ENCODE results near the gene USP10. TPM values are rescaled to one million over a fixed set of nuclear protein-coding genes. Genes with fewer than 3 reads are reported as not detected.
"Not testable (repeated sequence)": the region's sequence is repeated elsewhere in the genome, so short reads cannot be mapped to it uniquely, and the experiment has no call there.

Gene USP10
- total RNA-seq, 1 donor from 2014 or later: 33.7 TPM

- Histone ChIP-seq H3K36me3 (ENCODE audit: control insufficient read depth, insufficient read depth, low read length) (no peaks in the 10 kb centered on the region), H3K4me3 (ENCODE audit: low read depth, low read length) (no peak overlapping the region), H3K27me3 (ENCODE audit: control insufficient read depth, insufficient read depth, low read length) (no peaks in the 10 kb centered on the region)
- TF ChIP-seq, protein P1, sequence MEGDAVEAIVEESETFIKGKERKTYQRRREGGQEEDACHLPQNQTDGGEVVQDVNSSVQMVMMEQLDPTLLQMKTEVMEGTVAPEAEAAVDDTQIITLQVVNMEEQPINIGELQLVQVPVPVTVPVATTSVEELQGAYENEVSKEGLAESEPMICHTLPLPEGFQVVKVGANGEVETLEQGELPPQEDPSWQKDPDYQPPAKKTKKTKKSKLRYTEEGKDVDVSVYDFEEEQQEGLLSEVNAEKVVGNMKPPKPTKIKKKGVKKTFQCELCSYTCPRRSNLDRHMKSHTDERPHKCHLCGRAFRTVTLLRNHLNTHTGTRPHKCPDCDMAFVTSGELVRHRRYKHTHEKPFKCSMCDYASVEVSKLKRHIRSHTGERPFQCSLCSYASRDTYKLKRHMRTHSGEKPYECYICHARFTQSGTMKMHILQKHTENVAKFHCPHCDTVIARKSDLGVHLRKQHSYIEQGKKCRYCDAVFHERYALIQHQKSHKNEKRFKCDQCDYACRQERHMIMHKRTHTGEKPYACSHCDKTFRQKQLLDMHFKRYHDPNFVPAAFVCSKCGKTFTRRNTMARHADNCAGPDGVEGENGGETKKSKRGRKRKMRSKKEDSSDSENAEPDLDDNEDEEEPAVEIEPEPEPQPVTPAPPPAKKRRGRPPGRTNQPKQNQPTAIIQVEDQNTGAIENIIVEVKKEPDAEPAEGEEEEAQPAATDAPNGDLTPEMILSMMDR (IDR thresholded peaks at IDR 0.05; ENCODE audit: insufficient read depth, low read length, severe bottlenecking): no peak
- FAIRE-seq: no peak
- no peak for DNase-seq (ENCODE audit: low read depth)
Observed at GRCh38 chr16:84686707-84687298, 13.0 kb upstream of the USP10 start.

DNA sequence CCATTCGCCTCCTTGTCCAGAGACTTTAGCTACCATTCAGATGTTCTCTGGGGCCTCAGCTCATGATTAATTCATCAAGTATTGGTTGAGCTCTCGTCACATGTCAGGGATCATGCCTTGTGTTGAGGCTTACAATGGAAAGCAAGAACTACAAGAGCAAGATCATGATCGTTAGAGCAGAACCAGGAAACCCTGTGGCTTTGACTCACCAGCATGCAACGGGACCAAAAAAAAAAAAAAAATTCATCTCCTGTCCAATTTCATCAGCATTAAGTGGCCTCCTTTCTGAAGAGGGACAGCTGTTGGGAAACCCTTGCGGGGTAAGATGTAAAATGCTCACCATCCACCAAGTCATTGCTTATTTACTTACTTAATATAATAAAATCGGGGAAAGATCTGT is 12.1 kb upstream of the USP10 start:
- FAIRE-seq: no peak
- TF ChIP-seq, protein P1 (IDR thresholded peaks at IDR 0.05; ENCODE audit: insufficient read depth, low read length, severe bottlenecking): no peak
- Histone ChIP-seq H3K36me3 (ENCODE audit: control insufficient read depth, insufficient read depth, low read length) (no peaks in the 10 kb centered on the region), H3K27me3 (ENCODE audit: control insufficient read depth, insufficient read depth, low read length) (no peaks in the 10 kb centered on the region), H3K4me3 (ENCODE audit: low read depth, low read length) (no peak overlapping the region)
- DNase-seq (ENCODE audit: low read depth): peak; percentile 89

- H3K4me3 ChIP-seq (ENCODE audit: low read depth, low read length); DNase-seq (ENCODE audit: low read depth); FAIRE-seq; H3K27me3 ChIP-seq (ENCODE audit: control insufficient read depth, insufficient read depth, low read length); H3K36me3 ChIP-seq (ENCODE audit: control insufficient read depth, insufficient read depth, low read length): not testable (repeated sequence)
Observed at GRCh38 chr16:84688163-84688562, 11.6 kb upstream of the USP10 start.

DNA sequence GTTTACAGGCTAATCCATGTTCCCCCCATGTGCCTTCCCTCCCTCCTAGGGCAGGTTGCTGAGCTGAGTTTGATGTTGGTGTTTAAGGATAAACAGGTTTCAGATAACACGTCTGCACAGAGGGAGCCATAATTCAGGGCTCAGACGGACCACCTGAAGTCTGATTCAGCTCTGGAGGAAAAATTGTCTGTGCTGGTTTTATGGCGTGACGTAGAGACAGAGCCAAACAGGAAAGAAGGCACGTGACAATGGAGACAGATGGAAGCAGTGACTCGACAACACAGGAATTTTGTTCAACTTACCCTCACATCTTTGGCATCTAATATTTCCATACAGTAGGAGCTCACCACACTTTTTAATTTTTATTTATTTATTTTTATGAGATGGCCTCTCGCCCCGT is 10.7 kb upstream of the USP10 start:
- no peak for FAIRE-seq
- TF ChIP-seq, protein P1 (IDR thresholded peaks at IDR 0.05; ENCODE audit: insufficient read depth, low read length, severe bottlenecking): no peak
- peak; percentile 79 for DNase-seq (ENCODE audit: low read depth)
- no peak overlapping the region for H3K4me3 ChIP-seq (ENCODE audit: low read depth, low read length)
- H3K27me3 ChIP-seq (ENCODE audit: control insufficient read depth, insufficient read depth, low read length): no peaks in the 10 kb centered on the region
- no peaks in the 10 kb centered on the region for H3K36me3 ChIP-seq (ENCODE audit: control insufficient read depth, insufficient read depth, low read length)

- Histone ChIP-seq H3K4me3 (ENCODE audit: low read depth, low read length) (no peak overlapping the region), H3K36me3 (ENCODE audit: control insufficient read depth, insufficient read depth, low read length) (no peaks in the 10 kb centered on the region), H3K27me3 (ENCODE audit: control insufficient read depth, insufficient read depth, low read length) (no peaks in the 10 kb centered on the region)
- FAIRE-seq (no peak), DNase-seq (ENCODE audit: low read depth) (no peak)
- TF ChIP-seq, protein P1 (IDR thresholded peaks at IDR 0.05; ENCODE audit: insufficient read depth, low read length, severe bottlenecking): no peak
Observed at GRCh38 chr16:84690088-84690819, 9.5 kb upstream of the USP10 start.

DNA sequence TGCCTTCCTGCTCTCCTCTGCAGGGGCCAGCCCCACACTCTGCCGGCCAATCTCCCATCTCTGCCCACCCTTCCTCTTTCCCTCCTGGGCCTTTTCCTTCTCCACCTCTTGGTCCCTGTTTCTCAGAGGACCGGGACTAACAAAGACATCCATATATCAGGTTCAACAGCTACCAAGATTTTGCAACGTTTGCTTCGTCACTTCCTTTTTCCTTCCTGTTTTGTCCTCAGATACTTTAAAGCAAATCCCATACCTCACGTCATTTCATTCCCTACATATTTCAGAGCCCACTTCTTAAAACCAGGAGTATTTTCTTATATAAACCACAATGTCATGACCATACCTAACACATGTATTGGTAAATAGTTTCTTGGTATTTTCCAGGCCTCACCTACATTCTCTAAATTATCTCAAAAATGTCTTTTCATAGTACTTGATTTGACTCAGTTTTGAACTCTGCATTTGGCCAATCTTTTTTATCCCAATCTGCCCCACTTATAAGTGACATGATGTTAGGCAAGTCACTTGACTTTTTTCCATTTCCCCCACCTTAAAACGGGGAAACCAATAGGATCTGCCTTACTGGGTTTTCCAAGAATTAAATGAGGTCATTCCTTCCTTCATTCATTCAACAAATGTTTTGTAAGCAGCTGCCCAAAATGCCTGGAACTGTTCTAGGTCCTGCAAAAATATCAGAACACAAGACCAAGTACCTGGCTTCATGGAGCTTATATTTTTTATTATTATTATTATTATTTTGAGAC is 7.2 kb upstream of the USP10 start:
- Histone ChIP-seq H3K4me3 (ENCODE audit: low read depth, low read length) (no peak overlapping the region), H3K36me3 (ENCODE audit: control insufficient read depth, insufficient read depth, low read length) (no peaks in the 10 kb centered on the region), H3K27me3 (ENCODE audit: control insufficient read depth, insufficient read depth, low read length) (no peaks in the 10 kb centered on the region)
- FAIRE-seq (no peak), DNase-seq (ENCODE audit: low read depth) (peak; percentile 45)
- TF ChIP-seq, protein P1 (IDR thresholded peaks at IDR 0.05; ENCODE audit: insufficient read depth, low read length, severe bottlenecking): no peak

GRCh38 chr16:84693869-84694268 is 5.9 kb upstream of the USP10 start:
- DNase-seq (ENCODE audit: low read depth); H3K36me3 ChIP-seq (ENCODE audit: control insufficient read depth, insufficient read depth, low read length); H3K4me3 ChIP-seq (ENCODE audit: low read depth, low read length); FAIRE-seq; H3K27me3 ChIP-seq (ENCODE audit: control insufficient read depth, insufficient read depth, low read length): not testable (repeated sequence)

Measured in bronchial epithelial cell (primary cell).